GM19240 (cell line): Measurements from ENCODE around the gene OSGIN1.
"Not testable (repeated sequence)": the region's sequence is repeated elsewhere in the genome, so short reads cannot be mapped to it uniquely, and the experiment has no call there.

Source experiments
- DNase-seq: peaks from one replicate; pipeline ENCODE4 v3.0.0; 2011; ENCODE audit warnings: low spot score; ENCODE audit not compliant: insufficient read length

OSGIN1 gene

GRCh38 chr16:83941546-83941945, 11.5 kb upstream of the OSGIN1 start:
- not testable (repeated sequence) for DNase-seq

GRCh38 chr16:83942074-83942473, 11.0 kb upstream of the OSGIN1 start:
- no peak for DNase-seq

GRCh38 chr16:83942815-83943515, 10.1 kb upstream of the OSGIN1 start:
- no peak for DNase-seq

DNA sequence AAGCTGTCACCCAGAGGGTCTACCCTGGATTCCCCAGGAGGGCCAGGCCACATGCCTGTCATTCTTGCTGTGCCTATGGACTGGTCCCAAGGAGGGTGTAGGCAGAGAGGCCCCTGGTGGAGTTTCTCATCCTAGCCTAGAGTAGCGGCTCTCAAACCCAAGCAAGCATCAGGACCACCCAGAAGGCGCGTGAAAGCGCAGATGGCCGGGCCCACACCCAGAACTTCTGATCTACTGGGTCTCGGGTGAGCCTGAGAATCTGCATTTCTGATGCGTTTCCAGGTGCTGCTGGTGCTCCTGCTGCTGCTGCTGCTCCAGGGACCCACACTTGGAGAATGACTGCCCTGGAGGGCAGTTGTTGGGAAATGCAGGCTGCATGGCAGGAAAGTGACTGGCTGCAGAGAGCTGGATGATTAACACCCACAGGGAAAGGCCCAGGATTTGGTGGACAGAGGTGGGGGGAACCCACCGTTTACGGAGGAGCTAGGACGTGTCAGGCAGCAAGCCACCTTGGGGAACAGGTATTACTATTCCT, 9.5 kb upstream of the OSGIN1 start:
- DNase-seq, result no peak

DNA sequence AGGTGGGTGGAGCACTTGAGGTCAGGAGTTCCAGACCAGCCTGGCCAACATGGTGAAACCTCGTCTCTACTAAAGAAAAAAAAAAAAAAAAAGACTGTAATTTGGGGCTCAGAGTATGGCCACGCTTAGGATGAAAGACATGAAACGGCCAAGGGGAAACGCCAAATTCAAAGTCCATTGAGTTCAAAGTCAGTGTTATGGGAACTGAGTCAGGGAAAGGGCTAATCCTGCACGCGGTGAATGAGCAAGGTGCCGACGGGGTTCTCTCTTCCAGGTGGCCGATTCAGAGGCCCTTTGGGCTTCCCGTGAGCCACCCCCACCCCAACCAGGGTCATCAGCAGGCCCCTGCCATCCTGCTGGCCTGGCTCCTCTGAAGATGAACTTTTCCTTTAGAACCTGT, 7.5 kb upstream of the OSGIN1 start:
- DNase-seq, result no peak

- DNase-seq, result no peak
Observed at GRCh38 chr16:83946154-83946780, 6.8 kb upstream of the OSGIN1 start.

- no peak for DNase-seq
Observed at GRCh38 chr16:83946781-83947566, 6.1 kb upstream of the OSGIN1 start.

GRCh38 chr16:83947642-83948234, 5.3 kb upstream of the OSGIN1 start:
- DNase-seq, result no peak

- DNase-seq, result no peak
Observed at GRCh38 chr16:83948914-83949723, 3.9 kb upstream of the OSGIN1 start.

DNA sequence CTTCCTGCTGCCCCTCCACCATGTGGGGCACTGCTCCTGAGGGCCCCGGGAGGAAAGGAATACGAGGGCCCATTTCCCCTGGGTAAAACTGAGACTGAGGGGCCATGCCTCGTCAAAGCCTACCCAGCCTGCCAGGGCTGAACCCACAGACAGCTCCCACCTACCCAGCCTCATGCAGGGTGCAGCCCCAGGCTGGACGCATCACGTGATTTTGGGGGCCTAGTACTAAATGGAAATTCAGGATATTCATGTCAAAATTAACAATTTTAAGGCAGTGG, 3.4 kb upstream of the OSGIN1 start:
- no peak for DNase-seq

DNA sequence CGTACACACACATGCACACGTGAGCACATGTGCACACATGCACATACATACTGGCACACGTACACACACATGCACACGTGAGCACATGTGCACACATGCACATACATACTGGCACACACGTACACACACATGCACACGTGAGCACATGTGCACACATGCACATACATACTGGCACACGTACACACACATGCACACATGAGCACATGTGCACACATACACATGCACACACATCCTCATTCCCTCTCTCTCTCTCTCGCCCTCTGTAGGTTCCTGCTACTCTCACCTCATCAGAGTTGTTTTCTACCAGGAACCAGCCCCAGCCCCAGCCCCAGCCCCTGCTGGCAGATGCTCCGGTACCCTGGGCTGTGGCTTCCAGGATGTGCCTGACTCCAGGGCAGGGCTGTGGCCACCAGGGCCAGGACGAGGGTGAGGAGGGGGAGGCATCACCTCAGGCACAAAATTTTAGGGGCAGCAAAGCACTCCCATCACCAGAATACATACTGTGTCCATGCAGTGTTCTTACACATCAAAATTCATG, 2.1 kb upstream of the OSGIN1 start:
- DNase-seq, result not testable (repeated sequence)

DNA sequence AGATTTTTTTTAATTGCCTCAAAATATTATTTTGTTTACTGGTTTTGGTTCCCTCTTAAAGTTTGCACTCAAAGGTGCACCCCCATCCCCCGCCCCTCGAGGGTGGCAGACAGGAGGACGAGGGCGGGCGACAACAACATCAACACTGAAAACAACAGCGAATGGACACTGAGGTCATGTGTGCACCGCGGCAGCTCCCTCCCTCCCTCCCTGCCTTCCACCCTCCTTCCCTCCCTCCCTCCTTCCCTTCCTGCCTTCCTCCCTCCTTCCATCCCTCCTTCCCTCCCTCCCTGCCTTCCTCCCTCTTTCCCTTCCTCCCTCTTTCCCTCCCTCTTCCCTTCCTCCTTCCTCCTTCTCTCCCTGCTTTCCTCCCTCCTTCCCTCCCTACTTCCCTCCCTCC, 1.5 kb upstream of the OSGIN1 start:
- no peak for DNase-seq

DNA sequence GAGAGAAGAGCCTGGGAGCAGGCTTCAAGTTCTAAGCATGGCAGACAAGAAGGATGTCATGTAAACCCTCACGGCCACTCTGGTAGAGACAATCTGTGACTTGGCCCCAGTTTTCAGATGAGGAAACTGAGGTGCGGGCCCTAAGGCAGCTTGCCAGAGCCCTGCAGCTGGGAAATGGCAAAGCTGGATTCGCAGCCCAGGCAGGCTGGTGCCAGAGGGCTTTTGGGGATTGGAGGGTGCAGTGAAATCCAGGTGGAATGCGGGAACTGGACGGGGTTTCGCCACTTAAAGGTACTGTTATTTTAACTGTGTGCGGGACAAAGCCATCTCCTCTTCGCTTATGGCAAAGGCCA, 477 bp upstream of the OSGIN1 start:
- DNase-seq, result no peak

GRCh38 chr16:83953796-83954576, 946 bp downstream of the OSGIN1 start:
- no peak for DNase-seq

DNA sequence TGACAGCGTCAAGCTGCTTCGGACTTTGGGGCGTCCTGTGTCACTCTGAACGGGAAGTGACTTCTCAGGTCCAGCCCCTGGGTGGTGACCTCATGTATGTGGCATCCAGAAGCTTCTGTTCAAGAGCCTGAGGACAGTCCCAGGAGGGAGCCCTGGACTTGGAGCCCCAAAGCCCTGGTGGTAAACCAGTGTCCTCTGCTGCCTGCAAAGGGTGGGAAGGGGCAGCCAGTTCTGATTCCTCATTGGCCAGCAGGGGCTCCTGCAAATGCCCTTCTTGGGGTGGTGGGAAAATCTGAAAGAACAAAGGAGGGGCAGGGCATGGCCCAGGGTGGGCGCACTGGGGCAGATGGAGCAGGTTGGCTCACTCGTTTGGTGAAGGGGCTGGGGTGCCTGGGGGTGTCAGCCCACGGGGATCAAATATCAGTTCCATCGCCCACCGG, 1.6 kb downstream of the OSGIN1 start:
- no peak for DNase-seq

DNA sequence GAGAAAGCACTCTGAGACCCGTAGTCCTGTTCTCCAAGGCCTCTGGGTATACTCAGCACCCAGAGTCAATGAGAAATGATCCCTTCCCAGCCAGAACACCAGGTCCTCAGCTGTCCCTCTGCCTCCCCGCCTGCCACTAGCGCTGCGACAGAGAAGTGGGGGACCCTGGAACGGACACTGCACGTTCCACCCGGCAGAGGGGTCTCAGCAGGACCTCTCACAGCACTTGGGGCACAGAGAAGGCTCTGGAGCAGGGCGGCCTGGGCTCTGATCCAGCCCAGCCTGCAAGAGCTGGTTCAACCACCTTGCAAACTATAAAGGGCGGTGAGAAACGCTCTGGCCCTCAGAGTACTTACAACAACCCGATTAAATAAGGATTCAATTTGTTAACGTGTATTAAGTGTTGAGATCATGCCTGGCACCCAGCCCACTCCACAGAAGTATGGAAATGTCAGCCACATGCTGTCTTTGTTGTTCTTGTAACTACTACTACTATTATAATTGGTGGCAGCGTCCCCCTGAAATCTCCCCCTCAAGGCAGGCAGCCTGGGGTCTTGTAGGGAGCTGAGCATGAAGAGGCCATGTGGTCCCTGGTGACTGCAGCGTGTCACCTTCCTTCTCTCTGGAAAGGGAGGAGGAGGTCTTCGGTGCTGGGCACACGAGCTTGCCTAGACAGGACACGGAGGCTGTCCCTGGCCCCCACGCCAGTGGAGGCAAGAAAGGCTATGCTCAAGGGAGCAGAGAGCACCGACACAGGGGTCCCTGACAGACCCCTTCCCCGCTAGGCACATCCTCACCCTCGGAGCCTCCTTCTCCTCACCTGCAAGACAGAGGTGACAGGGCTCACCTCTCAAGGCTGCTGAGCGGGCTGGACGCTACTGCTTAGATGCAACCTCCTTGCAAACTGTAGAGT, 2.4 kb downstream of the OSGIN1 start:
- DNase-seq, result no peak

DNA sequence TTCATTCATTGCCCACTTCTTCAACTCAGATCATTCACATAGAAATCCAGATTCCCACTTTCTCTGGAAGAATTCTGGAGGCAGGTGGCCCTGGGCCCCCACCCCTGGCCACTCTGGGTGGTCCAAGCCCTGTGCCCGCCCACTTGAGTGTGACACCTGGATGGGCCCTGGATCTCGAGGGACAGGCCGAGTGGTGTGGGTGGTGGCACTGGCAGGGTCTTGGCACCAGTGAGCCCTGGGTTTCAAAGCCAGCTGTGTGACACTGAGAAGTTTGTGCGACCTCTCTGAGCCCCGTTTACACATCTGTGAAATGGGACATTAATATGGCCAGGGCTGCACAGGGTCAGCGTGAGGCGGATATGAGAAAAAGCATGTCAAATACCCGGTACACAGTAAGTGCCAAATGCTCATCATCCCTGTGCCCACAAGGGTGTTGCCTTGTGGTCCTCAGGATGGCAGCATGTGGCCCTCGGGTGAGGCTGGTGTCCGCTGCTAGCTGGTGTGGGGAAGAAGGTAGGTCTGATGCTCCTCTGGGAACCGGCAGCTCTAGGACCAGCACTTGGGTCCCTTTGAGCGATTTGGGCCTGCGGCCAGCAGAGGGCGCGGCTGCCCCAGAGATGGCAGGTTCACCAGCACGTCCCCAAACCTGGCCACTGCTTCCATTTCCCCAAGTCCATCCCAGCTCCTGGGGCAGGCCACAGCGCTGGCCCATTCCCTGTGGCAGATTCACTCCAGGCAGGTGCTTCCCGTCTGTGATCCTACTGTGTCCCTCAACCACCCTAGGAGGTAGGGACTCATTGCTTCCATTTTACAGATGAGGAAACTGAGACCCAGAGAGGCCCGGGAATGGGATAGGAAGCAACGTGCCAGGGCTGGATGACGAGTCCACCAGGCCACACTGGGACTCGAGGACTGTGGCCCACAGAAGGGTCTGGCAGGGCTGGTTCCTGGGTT, 3.6 kb downstream of the OSGIN1 start:
- DNase-seq, result peak; percentile 82

DNA sequence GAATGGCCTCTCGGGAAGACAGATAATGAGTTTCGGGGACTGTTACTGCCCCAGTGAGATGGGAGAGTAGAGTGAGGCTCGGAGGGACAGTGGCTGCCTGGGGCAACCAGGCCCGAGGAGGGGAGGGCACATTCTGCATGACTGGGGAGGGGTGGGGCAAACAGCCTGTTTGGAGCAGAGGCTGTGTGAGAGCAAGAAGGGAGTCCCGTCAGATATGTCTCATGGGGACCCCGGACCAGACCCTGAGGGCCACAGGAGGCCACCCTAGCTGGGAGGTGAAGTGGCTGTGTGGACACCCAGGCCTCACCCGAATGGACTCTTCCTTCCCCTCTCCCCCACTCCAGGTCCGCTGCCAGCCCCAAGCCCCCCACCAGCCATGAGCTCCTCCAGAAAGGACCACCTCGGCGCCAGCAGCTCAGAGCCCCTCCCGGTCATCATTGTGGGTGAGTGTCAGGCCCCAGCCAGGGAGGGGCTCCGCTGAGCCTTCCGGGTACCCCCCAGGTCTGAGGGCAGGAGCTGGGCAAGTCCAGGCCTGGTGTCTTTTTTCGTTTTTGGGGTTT, 4.3 kb downstream of the OSGIN1 start:
- no peak for DNase-seq
